ENCODE measurements around the gene ERLEC1.
"Not testable (repeated sequence)": the region's sequence is repeated elsewhere in the genome, so short reads cannot be mapped to it uniquely, and the experiment has no call there.

ERLEC1 gene

DNA sequence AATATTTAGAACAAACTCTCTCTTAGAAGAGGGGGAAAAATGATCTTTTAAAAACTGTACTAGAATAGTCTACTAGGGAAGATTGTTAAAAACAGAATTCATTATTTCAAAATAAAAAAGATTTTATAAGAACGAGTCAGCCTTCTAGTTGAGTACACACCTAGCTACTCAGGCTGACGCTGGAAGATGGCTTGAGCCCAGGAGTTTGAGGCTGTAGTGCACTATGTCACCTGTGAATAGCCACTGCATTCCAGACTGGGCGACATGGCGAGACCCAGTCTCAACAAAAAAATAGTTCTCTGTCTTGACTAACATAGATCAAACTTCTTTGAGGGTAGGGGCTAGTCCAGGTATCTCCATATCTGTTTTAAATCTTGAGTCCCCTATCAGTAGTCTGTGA, 33.9 kb downstream of the ERLEC1 start:
- Histone ChIP-seq H3K36me3 (ENCODE audit: insufficient read depth, low read length) (peaks cover 25% of the 10 kb centered on the region), H3K4me3 (ENCODE audit: low read depth in 1 of 2, low read length in 2 of 2) (no peak overlapping the region), H3K27ac (ENCODE audit: low read depth, low read length) (no peak overlapping the region), H3K9me3 (ENCODE audit: low read length) (no peaks in the 10 kb centered on the region), H3K4me1 (ENCODE audit: insufficient read depth, low read length) (no peaks in the 10 kb centered on the region), H3K27me3 (ENCODE audit: control insufficient read depth in 1 of 2, insufficient read depth in 2 of 2, low read length in 2 of 2) (no peaks in the 10 kb centered on the region), H3K9ac (ENCODE audit: low read length) (no peak overlapping the region)

DNA sequence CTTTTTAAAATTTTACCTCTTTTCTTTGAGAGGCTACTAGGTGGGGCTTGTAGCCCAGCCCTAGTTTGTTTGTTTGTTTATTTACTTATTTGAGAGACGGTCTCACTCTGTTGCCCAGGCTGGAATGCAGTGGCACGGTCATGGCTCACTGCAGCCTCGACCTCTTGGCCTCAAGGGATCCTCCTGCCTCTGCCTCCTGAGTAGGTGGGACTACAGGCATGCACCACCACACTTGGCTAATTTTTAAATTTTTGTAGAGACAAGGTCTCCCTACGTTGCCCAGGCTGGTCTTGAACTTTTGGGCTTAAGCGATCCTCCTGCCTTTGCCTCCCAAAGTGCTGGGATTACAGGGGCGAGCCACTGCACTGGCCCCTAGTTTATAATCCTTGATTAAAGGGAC, 35.0 kb downstream of the ERLEC1 start:
- H3K4me1 ChIP-seq (ENCODE audit: insufficient read depth, low read length), result no peaks in the 10 kb centered on the region

DNA sequence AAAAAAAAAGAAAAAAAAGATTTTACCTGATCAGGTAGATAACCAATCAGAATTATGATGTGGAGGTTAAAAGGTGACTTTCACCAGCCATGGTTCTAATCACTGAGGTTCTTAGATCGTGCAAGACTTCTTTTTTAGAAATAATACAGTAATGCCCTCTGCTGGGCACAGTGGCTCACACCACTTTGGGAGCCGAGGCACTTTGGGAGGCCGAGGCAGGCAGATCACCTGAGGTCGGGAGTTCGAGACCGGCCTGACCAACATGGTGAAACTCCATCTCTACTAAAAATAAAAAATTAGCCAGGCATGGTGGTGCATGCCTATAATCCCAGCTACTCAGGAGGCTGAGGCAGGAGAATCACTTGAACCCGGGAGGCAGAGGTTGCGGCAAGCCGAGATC, 36.8 kb downstream of the ERLEC1 start:
- not testable (repeated sequence) for H3K9ac ChIP-seq (ENCODE audit: low read length)
- peaks cover 16% of the 10 kb centered on the region for H3K36me3 ChIP-seq (ENCODE audit: insufficient read depth, low read length)

More for the DNA sequence above, 35.0 kb downstream of the ERLEC1 start:
- peaks cover 25% of the 10 kb centered on the region for H3K36me3 ChIP-seq (ENCODE audit: insufficient read depth, low read length)
- H3K27me3 ChIP-seq (ENCODE audit: control insufficient read depth in 1 of 2, insufficient read depth in 2 of 2, low read length in 2 of 2), result no peaks in the 10 kb centered on the region
- H3K27ac ChIP-seq (ENCODE audit: low read depth, low read length), result no peak overlapping the region
- no peak overlapping the region for H3K9ac ChIP-seq (ENCODE audit: low read length)
- no peaks in the 10 kb centered on the region for H3K9me3 ChIP-seq (ENCODE audit: low read length)
- H3K4me3 ChIP-seq (ENCODE audit: low read depth in 1 of 2, low read length in 2 of 2), result no peak overlapping the region

DNA sequence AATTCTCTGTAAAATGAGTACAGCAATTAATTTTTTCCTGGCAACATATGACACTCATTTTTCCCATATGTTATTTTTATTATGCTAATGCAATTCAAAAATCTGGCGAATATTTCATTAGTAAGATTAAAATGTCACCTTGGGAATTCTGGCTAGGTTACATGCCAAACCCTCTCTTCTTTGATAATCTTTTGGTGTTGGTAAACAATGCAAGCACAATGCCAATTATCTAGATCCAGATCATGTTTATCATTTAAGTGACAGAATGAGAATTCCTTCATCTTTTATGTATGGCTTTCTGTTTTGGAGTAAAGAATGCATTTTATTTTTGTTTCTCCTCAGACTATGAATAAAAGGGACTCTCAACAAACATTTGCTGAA, 39.2 kb downstream of the ERLEC1 start:
- Histone ChIP-seq H3K9ac (ENCODE audit: low read length) (no peak overlapping the region), H3K36me3 (ENCODE audit: insufficient read depth, low read length) (no peaks in the 10 kb centered on the region), H3K9me3 (ENCODE audit: low read length) (no peaks in the 10 kb centered on the region), H3K27ac (ENCODE audit: low read depth, low read length) (no peak overlapping the region), H3K4me1 (ENCODE audit: insufficient read depth, low read length) (no peaks in the 10 kb centered on the region), H3K4me3 (ENCODE audit: low read depth in 1 of 2, low read length in 2 of 2) (no peak overlapping the region), H3K27me3 (ENCODE audit: control insufficient read depth in 1 of 2, insufficient read depth in 2 of 2, low read length in 2 of 2) (no peaks in the 10 kb centered on the region)

More for the DNA sequence above, 36.8 kb downstream of the ERLEC1 start:
- H3K4me1 ChIP-seq (ENCODE audit: insufficient read depth, low read length); H3K27me3 ChIP-seq (ENCODE audit: control insufficient read depth in 1 of 2, insufficient read depth in 2 of 2, low read length in 2 of 2); H3K27ac ChIP-seq (ENCODE audit: low read depth, low read length); H3K4me3 ChIP-seq (ENCODE audit: low read depth in 1 of 2, low read length in 2 of 2); H3K9me3 ChIP-seq (ENCODE audit: low read length): not testable (repeated sequence)

DNA sequence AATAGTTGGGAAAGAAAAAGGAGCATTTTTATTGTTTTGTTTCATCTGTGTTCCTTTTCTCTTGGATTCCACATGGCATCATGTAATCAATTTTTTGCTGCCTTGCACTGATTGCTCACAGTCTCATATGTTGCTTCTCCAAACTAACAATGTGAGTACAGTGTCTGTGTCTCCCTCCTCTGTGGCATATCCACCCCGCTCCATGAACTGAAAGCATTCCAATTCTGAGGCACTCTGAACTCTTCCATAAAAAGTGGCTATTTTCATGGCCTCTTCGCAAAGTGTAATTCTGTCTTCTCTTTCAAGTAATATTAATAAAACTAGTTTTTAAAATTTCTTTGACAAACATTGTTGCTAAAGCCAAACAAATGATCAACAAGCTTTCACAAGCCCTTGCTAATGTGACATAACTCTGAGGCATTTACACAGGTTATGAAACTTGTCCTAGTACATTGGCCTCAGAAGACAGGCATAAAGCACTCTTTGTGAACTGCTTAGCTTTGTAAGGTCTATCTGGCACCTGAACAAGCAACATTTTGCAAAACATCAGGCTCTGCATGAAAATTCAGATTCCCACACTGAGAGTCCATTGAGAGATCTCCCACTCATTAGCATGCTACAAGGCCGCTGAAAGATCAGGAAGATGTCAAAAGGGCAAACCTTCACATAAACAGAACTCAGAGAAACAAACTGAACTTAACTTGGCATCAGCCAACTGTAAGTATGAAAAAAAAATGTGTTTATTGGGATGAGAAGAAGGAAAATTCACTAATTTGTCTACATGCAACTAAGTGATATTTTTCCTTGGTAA, 39.9 kb downstream of the ERLEC1 start:
- Histone ChIP-seq H3K4me3 (ENCODE audit: low read depth in 1 of 2, low read length in 2 of 2) (no peak overlapping the region), H3K4me1 (ENCODE audit: insufficient read depth, low read length) (no peaks in the 10 kb centered on the region), H3K27me3 (ENCODE audit: control insufficient read depth in 1 of 2, insufficient read depth in 2 of 2, low read length in 2 of 2) (no peaks in the 10 kb centered on the region), H3K9ac (ENCODE audit: low read length) (no peak overlapping the region), H3K27ac (ENCODE audit: low read depth, low read length) (no peak overlapping the region), H3K9me3 (ENCODE audit: low read length) (no peaks in the 10 kb centered on the region), H3K36me3 (ENCODE audit: insufficient read depth, low read length) (no peaks in the 10 kb centered on the region)

DNA sequence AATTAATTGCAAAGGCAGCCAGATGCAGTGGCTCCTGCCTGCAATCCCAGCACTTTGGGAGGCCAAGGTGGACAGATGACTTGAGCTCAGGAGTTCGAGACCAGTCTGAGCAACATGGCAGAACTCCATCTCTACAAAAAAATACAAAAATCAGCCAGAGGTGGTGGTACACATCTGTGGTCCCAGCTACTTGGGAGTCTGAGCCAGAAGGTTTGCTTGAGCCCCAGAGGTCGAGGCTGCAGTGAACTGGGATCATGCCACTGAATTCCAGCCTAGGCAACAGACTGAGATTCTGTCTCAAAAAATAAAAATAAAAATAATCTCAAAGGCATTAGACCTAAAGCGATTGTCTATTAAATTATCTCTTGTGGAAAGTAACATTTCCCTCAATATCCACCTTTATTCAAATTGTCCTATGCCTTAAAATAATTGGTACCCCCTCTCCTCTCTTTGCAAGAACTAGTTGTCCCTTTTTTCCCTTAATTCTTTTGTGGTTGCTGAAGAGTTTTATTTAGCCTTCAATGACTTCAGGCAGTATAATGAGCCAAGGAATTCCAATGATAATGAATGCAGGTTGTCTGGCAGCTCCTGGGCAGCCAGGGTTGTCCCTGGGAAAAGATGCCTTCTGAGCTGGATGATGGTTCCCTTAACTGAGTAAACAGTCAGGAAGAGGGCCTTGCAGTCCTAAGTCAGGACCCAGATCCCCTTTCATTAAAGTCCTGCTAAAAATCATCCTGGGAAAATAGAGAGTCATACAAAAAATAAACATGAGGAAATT, 40.7 kb downstream of the ERLEC1 start:
- H3K27me3 ChIP-seq (ENCODE audit: control insufficient read depth in 1 of 2, insufficient read depth in 2 of 2, low read length in 2 of 2), result no peaks in the 10 kb centered on the region
- no peaks in the 10 kb centered on the region for H3K9me3 ChIP-seq (ENCODE audit: low read length)
- H3K4me1 ChIP-seq (ENCODE audit: insufficient read depth, low read length), result no peaks in the 10 kb centered on the region
- H3K9ac ChIP-seq (ENCODE audit: low read length), result no peak overlapping the region
- H3K4me3 ChIP-seq (ENCODE audit: low read depth in 1 of 2, low read length in 2 of 2), result no peak overlapping the region
- H3K36me3 ChIP-seq (ENCODE audit: insufficient read depth, low read length), result no peaks in the 10 kb centered on the region
- no peak overlapping the region for H3K27ac ChIP-seq (ENCODE audit: low read depth, low read length)

DNA sequence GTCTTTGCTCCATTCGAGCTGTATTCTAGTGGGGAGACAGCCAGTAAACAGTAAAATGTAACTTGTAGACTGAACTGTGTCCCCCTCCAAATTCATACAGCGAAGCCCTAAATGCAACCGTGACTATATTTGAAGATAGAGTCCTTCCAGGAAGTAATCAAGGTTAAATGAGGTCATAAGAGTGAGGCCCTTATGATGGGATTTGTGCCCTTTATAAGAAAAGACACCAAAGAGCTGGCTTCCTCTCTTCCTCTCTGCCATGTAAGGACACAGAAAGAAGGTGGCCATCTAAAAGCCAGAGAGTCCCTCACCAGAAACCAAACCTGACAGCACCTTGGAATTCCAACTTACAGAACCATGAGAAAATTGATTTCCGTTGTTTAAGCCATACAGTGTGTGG, 41.5 kb downstream of the ERLEC1 start:
- Histone ChIP-seq H3K27ac (ENCODE audit: low read depth, low read length) (no peak overlapping the region), H3K9me3 (ENCODE audit: low read length) (no peaks in the 10 kb centered on the region)

DNA sequence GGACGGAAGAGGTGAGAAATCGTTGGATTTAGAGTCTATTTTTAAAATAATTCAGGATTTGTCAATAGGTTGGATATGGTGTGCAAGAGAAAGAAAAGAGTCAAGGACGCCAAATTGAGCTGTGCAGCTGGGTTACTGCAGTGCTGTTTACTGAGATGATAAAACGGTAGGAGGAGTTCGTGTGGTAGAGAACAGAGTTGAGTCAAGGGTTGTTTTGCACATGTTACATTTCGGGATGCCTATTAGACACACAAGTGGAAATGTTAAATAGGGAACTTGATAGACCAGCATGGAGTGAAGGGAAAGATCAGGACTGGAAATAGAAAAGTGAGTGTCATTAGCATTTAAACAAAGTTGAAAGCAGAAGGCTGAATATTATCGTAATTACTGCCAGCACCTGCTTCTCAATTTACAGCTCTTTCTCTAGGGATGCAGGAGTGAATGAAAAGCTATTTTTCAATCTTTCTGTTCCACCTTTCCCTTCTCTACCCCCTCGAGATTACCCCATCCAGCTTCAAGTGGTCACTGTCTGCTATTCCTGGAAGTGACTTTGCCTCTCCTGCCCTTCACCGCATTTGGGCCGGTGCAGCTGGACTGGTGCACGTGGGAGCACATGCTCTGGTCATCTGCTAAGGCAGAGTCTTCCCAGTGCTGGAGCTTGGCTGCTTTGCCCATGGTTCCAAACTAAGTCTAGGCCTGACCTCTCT, 42.6 kb downstream of the ERLEC1 start:
- Histone ChIP-seq H3K36me3 (ENCODE audit: insufficient read depth, low read length) (no peaks in the 10 kb centered on the region), H3K27ac (ENCODE audit: low read depth, low read length) (no peak overlapping the region), H3K4me3 (ENCODE audit: low read depth in 1 of 2, low read length in 2 of 2) (no peak overlapping the region), H3K4me1 (ENCODE audit: insufficient read depth, low read length) (no peaks in the 10 kb centered on the region), H3K27me3 (ENCODE audit: control insufficient read depth in 1 of 2, insufficient read depth in 2 of 2, low read length in 2 of 2) (no peaks in the 10 kb centered on the region), H3K9ac (ENCODE audit: low read length) (no peak overlapping the region), H3K9me3 (ENCODE audit: low read length) (no peaks in the 10 kb centered on the region)

More for the DNA sequence above, 41.5 kb downstream of the ERLEC1 start:
- Histone ChIP-seq H3K9ac (ENCODE audit: low read length) (no peak overlapping the region), H3K4me3 (ENCODE audit: low read depth in 1 of 2, low read length in 2 of 2) (no peak overlapping the region), H3K4me1 (ENCODE audit: insufficient read depth, low read length) (no peaks in the 10 kb centered on the region), H3K27me3 (ENCODE audit: control insufficient read depth in 1 of 2, insufficient read depth in 2 of 2, low read length in 2 of 2) (no peaks in the 10 kb centered on the region), H3K36me3 (ENCODE audit: insufficient read depth, low read length) (no peaks in the 10 kb centered on the region)

DNA sequence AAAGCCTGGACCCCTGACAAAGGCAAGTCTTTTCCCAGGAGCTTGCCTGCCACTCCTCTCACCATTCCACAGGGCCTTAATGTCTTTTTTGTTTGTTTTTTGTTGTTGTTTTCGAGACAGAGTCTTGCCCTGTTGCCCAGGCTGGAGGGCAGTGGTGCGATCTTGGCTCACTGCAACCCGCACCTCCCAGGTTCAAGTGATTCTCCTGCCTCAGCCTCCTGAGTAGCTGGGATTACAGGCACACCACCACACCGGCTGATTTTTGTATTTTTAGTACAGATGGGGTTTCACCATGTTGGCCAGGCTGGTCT, 43.1 kb downstream of the ERLEC1 start:
- H3K27ac ChIP-seq (ENCODE audit: low read depth, low read length); H3K27me3 ChIP-seq (ENCODE audit: control insufficient read depth in 1 of 2, insufficient read depth in 2 of 2, low read length in 2 of 2): not testable (repeated sequence)

DNA sequence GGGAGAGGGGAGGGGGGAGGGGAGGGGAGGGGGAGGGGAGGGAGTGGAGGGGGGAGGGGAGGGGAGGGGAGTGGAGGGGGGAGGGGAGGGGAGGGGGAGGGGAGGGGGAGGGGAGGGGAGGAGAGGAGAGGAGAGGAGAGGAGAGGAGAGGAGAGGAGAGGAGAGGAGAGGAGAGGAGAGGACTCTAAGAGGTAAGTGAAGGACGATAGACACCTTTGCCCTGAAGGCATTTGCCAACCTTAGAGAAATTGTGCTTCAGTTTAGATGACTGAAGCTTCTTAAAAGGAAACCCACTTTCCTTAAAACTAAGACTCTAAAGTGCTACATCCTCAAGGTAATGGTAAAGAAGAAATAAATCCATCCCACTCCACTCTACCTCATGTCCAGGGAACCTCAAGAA, 53.7 kb downstream of the ERLEC1 start:
- Histone ChIP-seq H3K9me3 (ENCODE audit: low read length) (no peaks in the 10 kb centered on the region), H3K4me3 (ENCODE audit: low read depth in 1 of 2, low read length in 2 of 2) (no peak overlapping the region), H3K27me3 (ENCODE audit: control insufficient read depth in 1 of 2, insufficient read depth in 2 of 2, low read length in 2 of 2) (no peaks in the 10 kb centered on the region), H3K27ac (ENCODE audit: low read depth, low read length) (no peak overlapping the region), H3K4me1 (ENCODE audit: insufficient read depth, low read length) (no peaks in the 10 kb centered on the region), H3K9ac (ENCODE audit: low read length) (no peak overlapping the region), H3K36me3 (ENCODE audit: insufficient read depth, low read length) (no peaks in the 10 kb centered on the region)

More for the DNA sequence above, 43.1 kb downstream of the ERLEC1 start:
- H3K9ac ChIP-seq (ENCODE audit: low read length); H3K4me3 ChIP-seq (ENCODE audit: low read depth in 1 of 2, low read length in 2 of 2); H3K36me3 ChIP-seq (ENCODE audit: insufficient read depth, low read length); H3K4me1 ChIP-seq (ENCODE audit: insufficient read depth, low read length); H3K9me3 ChIP-seq (ENCODE audit: low read length): not testable (repeated sequence)

DNA sequence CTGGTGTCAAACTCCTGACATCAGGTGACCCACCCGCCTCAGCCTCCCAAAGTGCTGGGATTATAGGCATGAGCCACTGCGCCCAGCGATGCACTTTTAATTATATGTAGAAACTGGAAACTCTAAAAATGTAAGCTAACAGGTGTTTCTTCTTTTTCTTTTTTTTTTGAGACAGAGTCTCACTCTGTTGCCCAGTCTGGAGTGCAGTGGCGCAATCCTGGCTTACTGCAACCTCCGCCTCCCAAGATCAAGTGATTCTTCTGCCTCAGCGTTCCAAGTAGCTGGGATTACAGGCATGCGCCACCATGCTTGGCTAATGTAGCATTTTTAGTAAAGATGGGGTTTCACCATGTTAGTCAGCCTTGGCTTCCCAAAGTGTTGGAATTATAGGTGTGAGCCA, 54.8 kb downstream of the ERLEC1 start:
- not testable (repeated sequence) for H3K9ac ChIP-seq (ENCODE audit: low read length); H3K4me1 ChIP-seq (ENCODE audit: insufficient read depth, low read length); H3K36me3 ChIP-seq (ENCODE audit: insufficient read depth, low read length); H3K4me3 ChIP-seq (ENCODE audit: low read depth in 1 of 2, low read length in 2 of 2); H3K9me3 ChIP-seq (ENCODE audit: low read length); H3K27ac ChIP-seq (ENCODE audit: low read depth, low read length); H3K27me3 ChIP-seq (ENCODE audit: control insufficient read depth in 1 of 2, insufficient read depth in 2 of 2, low read length in 2 of 2)
